Measurements from ENCODE around the gene CCDC8. TPM values are rescaled to one million over a fixed set of nuclear protein-coding genes. Genes with fewer than 3 reads are reported as not detected.
"Not testable (repeated sequence)": the region's sequence is repeated elsewhere in the genome, so short reads cannot be mapped to it uniquely, and the experiment has no call there.

CCDC8 gene
- total RNA-seq, 1 experiment from 2014 or later, result 44.3 TPM

GRCh38 chr19:46415804-46416709 lies 2.7 kb upstream of the CCDC8 start:
- peak overlapping the region; percentile 38 for H3K4me3 ChIP-seq (ENCODE audit: insufficient read depth, low read depth, low read length)
- not testable (repeated sequence) for H3K36me3 ChIP-seq (replicated peaks; ENCODE audit: control insufficient read depth, insufficient read depth, low read length); H3K27me3 ChIP-seq (ENCODE audit: control insufficient read depth, insufficient read depth, low read length)
- peak; percentile 97 for DNase-seq

DNA sequence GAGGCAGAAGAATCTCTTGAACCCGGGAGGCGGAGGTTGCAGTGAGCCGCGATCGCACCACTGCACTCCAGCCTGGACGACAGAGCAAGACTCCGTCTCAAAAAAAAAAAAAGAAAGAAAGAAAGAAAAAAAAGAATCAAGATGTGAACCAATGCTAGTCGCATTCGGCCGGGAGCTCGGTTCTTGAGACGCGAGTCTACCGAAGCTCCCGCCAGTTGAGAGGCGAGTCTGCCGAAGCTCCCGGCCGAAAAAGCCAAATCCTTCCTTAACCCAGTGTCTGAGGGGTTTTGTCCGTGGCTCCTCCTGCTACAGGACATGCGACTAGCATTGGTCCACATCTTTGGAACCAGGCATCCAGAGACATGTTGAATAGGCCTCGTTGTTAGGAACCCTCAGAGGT lies 1.5 kb upstream of the CCDC8 start:
- H3K27me3 ChIP-seq (ENCODE audit: control insufficient read depth, insufficient read depth, low read length); H3K36me3 ChIP-seq (replicated peaks; ENCODE audit: control insufficient read depth, insufficient read depth, low read length); DNase-seq: not testable (repeated sequence)

DNA sequence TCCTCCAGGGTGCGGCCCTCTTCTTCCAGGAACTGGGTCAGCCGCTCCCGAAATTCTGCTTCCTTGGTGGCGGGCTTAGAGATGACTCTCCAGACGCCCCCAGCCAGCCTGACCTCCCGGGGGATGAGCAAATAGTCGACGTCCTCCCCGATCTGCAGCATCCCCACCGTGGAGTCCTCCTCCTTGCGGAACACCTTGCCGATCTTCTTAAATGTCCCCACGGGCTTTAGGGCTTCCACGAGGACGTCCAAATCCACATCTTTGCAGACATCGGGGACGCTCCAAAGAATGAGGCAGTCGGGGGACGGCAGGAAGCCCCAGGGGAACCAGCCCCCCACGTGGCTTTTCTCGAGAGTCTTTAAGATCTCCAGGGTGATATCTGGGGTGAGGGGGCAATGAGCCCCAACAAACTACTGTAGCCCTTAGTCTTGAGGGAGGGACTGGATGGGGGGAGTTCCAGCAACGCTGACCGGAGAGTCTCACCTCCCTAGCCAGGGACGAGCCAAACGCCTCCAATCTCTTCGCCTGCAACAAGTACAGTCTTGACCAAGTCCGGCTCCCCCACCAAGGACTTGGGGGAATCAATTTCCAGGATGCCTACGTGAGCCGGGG lies 608 bp downstream of the CCDC8 start:
- DNase-seq, result peak; percentile 55
- Histone ChIP-seq H3K4me3 (ENCODE audit: insufficient read depth, low read depth, low read length) (peak overlapping the region; percentile 89), H3K27me3 (ENCODE audit: control insufficient read depth, insufficient read depth, low read length) (peaks cover 2% of the 10 kb centered on the region; the same call in 1 of the 2 replicates), H3K36me3 (replicated peaks; ENCODE audit: control insufficient read depth, insufficient read depth, low read length) (peaks cover 4% of the 10 kb centered on the region)

More for the DNA sequence above, 1.5 kb upstream of the CCDC8 start:
- H3K4me3 ChIP-seq (ENCODE audit: insufficient read depth, low read depth, low read length), result not testable (repeated sequence)

DNA sequence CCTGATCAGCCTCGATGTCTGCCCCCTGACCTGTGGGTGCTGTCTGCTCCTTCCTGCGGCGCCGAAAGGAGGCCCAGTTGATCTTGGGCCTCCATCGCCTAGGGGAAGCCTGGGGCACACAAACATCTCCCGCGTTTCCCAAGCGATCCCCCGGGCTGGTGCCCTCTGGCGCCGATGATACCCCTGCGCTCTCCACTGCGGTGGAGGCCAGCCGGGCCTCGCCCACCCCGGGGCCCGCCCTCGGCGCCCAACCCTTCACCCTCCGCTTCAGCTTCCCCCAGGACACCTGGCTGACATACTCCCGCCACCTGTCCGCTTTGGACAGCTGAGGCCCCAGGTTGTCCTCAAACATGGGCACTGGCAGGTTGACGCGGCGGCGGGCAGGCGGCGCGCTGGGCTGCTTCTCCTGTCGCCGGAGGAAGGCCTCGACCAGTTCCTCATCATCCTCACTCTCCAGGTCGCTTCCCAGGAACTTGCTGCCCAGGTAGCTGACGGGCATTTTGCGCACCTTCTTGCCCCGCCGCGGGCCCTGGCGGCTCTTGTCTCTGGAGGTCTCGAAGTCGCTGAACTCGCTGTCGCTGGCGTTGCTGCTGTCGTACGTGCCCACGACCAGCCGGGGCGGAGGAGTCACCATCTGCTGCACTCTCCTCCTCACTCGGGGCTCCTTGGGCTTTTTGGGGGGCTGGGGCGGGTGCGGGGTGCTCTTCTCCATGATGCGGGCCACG lies 1.3 kb downstream of the CCDC8 start:
- peak overlapping the region; percentile 89 for H3K4me3 ChIP-seq (ENCODE audit: insufficient read depth, low read depth, low read length)
- peaks cover 2% of the 10 kb centered on the region; the same call in 1 of the 2 replicates for H3K27me3 ChIP-seq (ENCODE audit: control insufficient read depth, insufficient read depth, low read length)
- peak; percentile 69 for DNase-seq
- H3K36me3 ChIP-seq (replicated peaks; ENCODE audit: control insufficient read depth, insufficient read depth, low read length), result peaks cover 4% of the 10 kb centered on the region

DNA sequence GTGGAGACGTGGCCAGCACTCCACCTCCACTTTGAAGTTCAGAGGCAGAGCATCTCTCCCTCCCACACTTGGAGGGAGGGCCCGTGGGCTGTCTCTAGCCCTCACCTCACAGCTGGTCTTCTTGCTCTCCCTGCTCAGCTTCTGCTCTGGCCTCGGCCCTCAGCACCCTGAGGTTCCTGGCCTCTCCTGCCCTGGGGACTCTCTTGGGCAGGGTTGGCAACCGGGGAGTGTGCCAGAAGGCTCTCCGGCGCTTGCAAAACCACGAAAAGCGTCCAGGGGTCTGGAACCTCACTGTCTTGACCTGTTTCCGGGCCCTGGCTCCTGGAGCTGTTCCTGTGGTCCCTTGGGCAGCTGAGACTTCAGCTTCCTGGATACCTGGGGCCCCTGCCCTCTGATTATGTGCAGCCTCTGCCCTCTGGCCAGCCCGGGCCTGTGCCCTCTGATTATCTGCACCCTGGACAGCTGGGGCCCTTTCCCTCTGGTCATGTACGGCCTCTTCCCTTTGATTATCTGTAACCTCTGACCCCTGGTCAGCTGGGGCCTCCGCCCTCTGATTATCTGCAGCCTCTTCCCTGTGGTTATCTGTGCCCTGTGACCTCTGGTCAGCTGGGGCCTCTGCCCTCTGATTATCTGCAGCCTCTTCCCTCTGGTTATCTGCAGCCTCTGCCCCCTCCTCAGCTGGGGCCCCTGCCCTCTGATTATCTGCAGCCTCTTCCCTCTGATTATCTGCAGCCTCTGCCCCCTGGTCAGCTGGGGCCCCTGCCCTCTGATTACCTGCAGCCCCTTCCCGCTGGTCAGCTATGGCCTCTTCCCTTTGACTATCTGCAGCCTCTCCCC lies 2.1 kb downstream of the CCDC8 start:
- no peak for DNase-seq
- peaks cover 2% of the 10 kb centered on the region; the same call in 1 of the 2 replicates for H3K27me3 ChIP-seq (ENCODE audit: control insufficient read depth, insufficient read depth, low read length)
- H3K4me3 ChIP-seq (ENCODE audit: insufficient read depth, low read depth, low read length), result peak overlapping the region; percentile 89
- H3K36me3 ChIP-seq (replicated peaks; ENCODE audit: control insufficient read depth, insufficient read depth, low read length), result peaks cover 4% of the 10 kb centered on the region

DNA sequence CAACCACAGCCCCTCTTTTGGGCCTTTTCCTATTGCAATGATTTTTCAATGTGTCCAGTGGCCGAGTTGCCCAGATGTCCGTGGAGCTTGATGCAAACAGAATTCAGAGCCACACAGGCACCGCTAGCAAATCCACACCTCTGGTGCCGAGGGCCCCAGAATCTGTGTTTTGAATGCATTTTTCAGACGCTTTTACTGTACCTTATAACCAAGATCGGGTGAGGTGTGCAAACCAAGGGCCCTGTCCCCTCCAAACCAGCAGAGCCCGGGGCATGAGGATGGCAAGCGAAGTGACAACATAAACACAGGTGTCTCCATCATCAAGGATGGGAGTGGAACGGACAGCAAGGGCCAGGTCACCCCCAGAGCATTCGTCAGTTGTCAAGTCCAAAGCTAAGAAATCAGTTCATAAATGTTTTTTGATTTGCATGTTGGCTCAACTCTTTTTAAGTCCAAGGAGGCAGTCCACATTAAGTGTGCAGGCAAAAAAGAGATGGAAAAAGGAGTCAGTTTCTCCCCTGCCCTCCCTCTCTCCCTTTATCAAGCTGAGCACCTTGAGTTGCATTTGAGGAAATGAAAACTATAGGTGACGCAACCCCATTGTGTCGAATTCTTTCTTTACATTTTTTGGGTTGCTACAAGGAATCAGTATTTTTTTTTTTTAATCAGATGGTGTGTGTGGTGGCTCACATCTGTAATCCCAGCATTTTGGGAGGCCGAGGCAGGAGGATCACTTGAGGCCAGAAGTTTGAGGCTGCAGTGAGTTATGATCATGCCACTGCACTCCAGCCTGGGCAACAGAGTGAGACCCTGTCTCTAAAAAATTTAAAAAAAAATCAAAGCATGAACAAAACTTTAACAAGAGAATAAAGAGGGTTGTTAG lies 2.9 kb downstream of the CCDC8 start:
- no peak overlapping the region for H3K4me3 ChIP-seq (ENCODE audit: insufficient read depth, low read depth, low read length)
- H3K36me3 ChIP-seq (replicated peaks; ENCODE audit: control insufficient read depth, insufficient read depth, low read length), result peaks cover 4% of the 10 kb centered on the region
- DNase-seq, result no peak
- peaks cover 4% of the 10 kb centered on the region for H3K27me3 ChIP-seq (ENCODE audit: control insufficient read depth, insufficient read depth, low read length)

GRCh38 chr19:46409191-46409590 lies 4.2 kb downstream of the CCDC8 start:
- Histone ChIP-seq H3K36me3 (replicated peaks; ENCODE audit: control insufficient read depth, insufficient read depth, low read length) (peaks cover 4% of the 10 kb centered on the region), H3K27me3 (ENCODE audit: control insufficient read depth, insufficient read depth, low read length) (peaks cover 4% of the 10 kb centered on the region), H3K4me3 (ENCODE audit: insufficient read depth, low read depth, low read length) (peak overlapping the region; percentile 5; the same call in 1 of the 2 replicates)
- DNase-seq, result no peak

DNA sequence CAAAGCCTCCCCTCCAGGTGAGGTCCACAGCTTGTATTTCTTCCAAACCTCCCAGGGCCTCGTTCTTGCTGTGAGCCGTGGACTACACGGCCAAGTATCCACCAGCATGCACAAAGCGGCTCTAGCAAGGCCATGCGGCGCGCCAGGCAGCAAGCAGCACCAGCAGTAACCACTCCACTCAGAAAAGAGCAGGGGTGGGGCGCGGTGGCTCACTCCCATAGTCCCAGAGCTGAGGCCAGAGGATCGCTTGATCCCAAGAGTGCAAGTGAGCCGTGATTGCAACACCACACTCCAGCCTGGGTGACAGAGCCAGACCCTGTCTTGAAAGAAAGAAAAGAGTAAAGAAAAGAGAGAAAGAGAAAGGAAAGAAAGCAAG lies 4.7 kb downstream of the CCDC8 start:
- peaks cover 4% of the 10 kb centered on the region for H3K27me3 ChIP-seq (ENCODE audit: control insufficient read depth, insufficient read depth, low read length)
- no peak for DNase-seq
- H3K4me3 ChIP-seq (ENCODE audit: insufficient read depth, low read depth, low read length), result peak overlapping the region; percentile 49

DNA sequence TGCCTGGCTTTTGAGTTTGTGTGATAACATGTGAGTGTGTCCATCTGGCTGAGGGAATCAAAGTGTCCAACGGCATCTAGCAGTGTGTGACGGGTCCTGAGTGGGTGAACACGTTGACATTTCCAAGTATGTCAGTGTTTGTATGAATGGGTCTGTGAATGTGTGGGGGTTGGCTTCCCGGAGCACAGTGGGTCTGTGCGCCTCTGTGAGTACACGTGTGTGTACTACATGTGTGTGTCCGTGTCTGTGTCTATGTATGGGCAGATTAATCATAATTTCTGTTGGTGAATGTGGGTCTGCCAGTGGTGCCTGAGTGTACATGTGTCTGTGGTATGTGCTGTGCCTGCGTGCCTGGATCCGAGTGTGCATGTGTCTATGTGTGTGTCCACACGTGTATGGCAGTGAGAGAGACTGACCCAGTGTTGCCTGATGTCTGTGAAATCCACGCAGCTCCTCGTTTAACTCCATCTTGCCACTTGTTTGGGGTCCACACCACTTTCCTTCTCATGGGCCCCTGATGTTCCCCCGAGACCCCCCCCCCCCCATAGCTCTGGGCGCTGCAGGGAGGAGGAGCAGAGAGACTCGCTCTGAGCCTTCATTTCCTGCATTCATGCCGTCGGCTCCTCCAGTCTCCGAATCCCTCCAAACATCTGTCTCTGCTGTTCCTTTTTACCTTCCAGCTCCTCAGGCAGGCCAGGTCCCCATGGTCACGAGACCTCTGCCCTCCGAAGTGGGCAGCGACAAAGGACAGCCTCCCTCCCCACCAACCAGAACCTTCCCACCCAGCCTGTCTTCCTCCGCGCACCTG lies 5.3 kb downstream of the CCDC8 start:
- DNase-seq, result peak; percentile 59
- Histone ChIP-seq H3K36me3 (replicated peaks; ENCODE audit: control insufficient read depth, insufficient read depth, low read length) (peaks cover 4% of the 10 kb centered on the region), H3K27me3 (ENCODE audit: control insufficient read depth, insufficient read depth, low read length) (peaks cover 4% of the 10 kb centered on the region), H3K4me3 (ENCODE audit: insufficient read depth, low read depth, low read length) (peak overlapping the region; percentile 49)

More for the DNA sequence above, 4.7 kb downstream of the CCDC8 start:
- peaks cover 4% of the 10 kb centered on the region for H3K36me3 ChIP-seq (replicated peaks; ENCODE audit: control insufficient read depth, insufficient read depth, low read length)

DNA sequence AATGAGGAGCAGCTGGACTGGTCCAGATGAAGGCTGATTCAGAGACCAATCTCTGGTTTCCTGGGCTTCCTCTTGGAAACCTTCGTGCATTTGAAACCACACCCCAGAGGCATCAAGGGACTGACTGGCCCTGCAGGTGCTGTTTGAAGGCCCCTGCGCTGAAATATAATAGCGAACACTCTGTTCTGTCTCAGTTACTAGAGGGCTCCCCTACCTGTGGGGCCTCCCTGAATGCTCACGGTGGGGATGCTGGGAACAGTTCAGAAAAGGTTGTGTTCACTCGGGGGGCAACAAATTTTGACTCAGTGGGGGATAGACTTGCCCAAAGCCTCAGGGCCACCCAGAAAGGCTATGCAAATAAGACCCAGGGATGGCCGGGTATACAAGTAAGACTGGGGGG lies 6.4 kb downstream of the CCDC8 start:
- peak; percentile 57 for DNase-seq
- peaks cover 2% of the 10 kb centered on the region for H3K27me3 ChIP-seq (ENCODE audit: control insufficient read depth, insufficient read depth, low read length)
- H3K36me3 ChIP-seq (replicated peaks; ENCODE audit: control insufficient read depth, insufficient read depth, low read length), result peaks cover 4% of the 10 kb centered on the region
- no peak overlapping the region for H3K4me3 ChIP-seq (ENCODE audit: insufficient read depth, low read depth, low read length)

DNA sequence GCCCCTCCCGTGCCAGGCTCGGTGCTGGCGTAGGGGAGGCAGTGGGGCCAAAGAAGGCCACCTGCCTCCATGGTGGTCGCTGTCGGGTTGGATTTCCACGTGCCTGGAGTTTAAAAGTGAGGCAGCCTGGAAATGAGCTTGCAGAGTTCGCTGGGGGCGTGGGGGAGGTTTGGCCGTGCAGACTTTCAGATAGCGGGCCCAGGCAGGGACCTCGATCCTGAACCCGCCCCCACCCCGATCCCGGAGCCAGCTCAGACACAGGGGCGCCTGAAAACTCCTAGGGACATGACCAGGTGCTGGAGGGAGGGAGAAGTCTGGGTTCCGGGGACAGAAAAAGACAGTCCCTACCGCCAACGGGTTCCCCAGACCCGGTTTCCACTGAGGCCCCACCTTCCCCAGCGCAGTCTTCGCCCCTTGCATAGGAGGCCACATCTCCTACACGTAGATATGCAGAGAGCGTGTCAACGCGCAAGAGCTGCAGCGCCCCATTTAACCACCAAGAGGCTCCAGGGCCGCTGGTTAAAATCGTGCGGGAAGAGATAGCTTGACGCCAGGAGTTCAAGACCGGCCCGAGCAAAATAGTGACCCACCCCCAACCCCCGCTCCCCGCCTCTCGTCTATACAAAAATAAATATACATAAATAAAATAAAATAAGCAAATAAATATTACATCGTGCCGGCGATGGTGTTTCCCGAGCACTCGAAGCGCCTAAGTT lies 8.5 kb downstream of the CCDC8 start:
- no peaks in the 10 kb centered on the region for H3K36me3 ChIP-seq (replicated peaks; ENCODE audit: control insufficient read depth, insufficient read depth, low read length)
- peak; percentile 82 for DNase-seq
- H3K27me3 ChIP-seq (ENCODE audit: control insufficient read depth, insufficient read depth, low read length), result peaks cover 2% of the 10 kb centered on the region
- H3K4me3 ChIP-seq (ENCODE audit: insufficient read depth, low read depth, low read length), result peak overlapping the region; percentile 50

DNA sequence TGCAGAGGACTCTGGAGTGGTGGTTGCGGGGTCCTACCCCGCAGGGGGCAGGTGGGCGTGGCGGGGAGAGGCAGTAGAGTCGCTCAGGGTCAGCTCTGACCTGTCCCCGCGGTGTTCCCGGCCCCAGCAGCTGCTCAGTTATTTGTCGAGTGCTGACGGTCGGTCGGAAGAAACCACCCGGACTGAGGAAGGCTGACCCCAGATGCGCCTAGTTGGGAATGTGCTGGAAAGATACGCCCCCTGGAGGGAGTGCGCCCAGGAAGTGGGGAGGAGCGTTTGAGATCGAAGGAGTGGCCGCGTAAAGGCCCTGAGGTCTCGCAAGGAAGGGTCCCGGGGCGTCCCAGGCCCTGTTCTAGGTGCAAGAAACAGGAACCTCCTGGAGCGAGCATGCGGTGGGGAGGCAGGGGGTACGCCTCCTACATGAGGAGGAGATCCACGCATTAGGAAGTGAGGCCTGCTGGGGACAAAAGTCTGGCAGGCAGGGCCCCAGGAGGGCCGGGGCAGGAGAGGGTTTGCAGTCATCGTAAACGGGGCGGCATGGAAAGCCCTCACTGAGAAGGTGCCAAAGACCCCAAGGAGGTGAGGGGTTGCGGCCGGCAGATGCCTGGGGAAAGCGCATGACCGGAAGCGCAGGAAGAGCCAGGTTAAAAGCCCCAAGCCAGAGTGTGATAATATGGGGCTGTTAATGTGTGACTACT lies 9.2 kb downstream of the CCDC8 start:
- peak; percentile 81 for DNase-seq
- H3K36me3 ChIP-seq (replicated peaks; ENCODE audit: control insufficient read depth, insufficient read depth, low read length), result no peaks in the 10 kb centered on the region
- H3K27me3 ChIP-seq (ENCODE audit: control insufficient read depth, insufficient read depth, low read length), result peaks cover 2% of the 10 kb centered on the region
- H3K4me3 ChIP-seq (ENCODE audit: insufficient read depth, low read depth, low read length), result peak overlapping the region; percentile 50
